Lower leg skin (tissue), 4 donors: Measurements from ENCODE around the gene TMEM63A. TPM values are rescaled to one million over a fixed set of nuclear protein-coding genes. Genes with fewer than 3 reads are reported as not detected.

Experiments used
- DNase-seq, 2 donors: peaks; one replicate each; pipeline ENCODE4 v3.0.0-alpha.2; 2019; ENCODE audit warnings: low spot score in 2 of 2
- H3K4me3 ChIP-seq: fragments of 200-600 bp; sonication (generic); 2 replicates; pipeline ENCODE4 v1.5.1; 2017; ENCODE audit warnings: mild to moderate bottlenecking, low read depth; ENCODE audit not compliant: poor library complexity, severe bottlenecking
- POLR2A ChIP-seq, 2 donors: fragments of 450-650 bp; IDR thresholded peaks; one replicate each; pipeline ENCODE4 v1.6.1; 2016 to 2017; ENCODE audit warnings: antibody characterized with exemption in 2 of 2, mild to moderate bottlenecking in 1 of 2, moderate library complexity in 1 of 2
- WGBS, 2 donors: methylation state at CpG; one replicate each; pipeline ENCODE4 v1.1.5; 2018; 5-methylcytosine and 5-hydroxymethylcytosine counted together
- intact Hi-C: fragments of 100-400 bp; cut with DNase I; formaldehyde crosslinking; loops from one replicate; pipeline ENCODE4 v1.15.0; 2023; ENCODE audit warnings: low total_unique reads
- total RNA-seq, 4 donors: library from RNA; depleted of rRNA; stranded (reverse); fragments of >200 nt; gene quantifications; one replicate each; pipeline ENCODE4 v1.1.0, GENCODE V29; 2016
- TF ChIP-seq, protein P1 (sequence below), 3 donors: fragments of 450-650 bp; IDR thresholded peaks; one replicate each; pipeline ENCODE4 v1.5.1; 2016; ENCODE audit warnings: antibody characterized with exemption in 3 of 3, mild to moderate bottlenecking in 3 of 3, moderate library complexity in 2 of 3

TMEM63A gene
- total RNA-seq, 4 donors from 2014 or later: 29.1 to 49.1 (median 42.9) TPM

DNA sequence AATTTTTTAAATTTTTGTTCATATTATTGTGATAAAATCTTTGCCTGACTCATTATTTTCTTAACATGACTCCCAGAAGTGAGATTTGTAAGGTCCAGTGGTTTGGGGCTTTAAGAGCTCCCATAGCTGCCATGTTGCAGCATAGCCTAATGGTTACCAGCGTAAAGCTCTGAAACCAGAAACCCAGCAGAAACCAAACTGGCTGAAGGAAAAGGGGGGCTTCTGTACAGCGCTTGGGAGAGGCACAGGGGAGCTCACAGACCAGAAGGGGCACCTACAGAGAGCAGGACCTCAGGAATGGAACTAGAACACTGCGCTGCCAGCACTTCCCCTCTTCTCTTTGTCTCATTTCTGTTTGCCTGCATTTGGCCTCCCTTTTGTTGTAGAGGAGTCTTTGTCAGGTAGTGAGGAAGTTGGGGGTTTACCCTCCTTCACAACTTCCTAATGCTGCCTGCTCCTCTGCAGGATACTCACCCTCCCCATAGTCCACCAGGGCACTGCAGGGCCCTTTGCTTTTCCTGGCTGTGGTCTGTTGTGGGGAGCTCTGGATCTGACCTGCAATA is 44.5 kb upstream of the TMEM63A start:
- no peak for TF ChIP-seq POLR2A (IDR thresholded peaks at IDR 0.05)
- TF ChIP-seq, protein P1, sequence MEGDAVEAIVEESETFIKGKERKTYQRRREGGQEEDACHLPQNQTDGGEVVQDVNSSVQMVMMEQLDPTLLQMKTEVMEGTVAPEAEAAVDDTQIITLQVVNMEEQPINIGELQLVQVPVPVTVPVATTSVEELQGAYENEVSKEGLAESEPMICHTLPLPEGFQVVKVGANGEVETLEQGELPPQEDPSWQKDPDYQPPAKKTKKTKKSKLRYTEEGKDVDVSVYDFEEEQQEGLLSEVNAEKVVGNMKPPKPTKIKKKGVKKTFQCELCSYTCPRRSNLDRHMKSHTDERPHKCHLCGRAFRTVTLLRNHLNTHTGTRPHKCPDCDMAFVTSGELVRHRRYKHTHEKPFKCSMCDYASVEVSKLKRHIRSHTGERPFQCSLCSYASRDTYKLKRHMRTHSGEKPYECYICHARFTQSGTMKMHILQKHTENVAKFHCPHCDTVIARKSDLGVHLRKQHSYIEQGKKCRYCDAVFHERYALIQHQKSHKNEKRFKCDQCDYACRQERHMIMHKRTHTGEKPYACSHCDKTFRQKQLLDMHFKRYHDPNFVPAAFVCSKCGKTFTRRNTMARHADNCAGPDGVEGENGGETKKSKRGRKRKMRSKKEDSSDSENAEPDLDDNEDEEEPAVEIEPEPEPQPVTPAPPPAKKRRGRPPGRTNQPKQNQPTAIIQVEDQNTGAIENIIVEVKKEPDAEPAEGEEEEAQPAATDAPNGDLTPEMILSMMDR (IDR thresholded peaks at IDR 0.05): no peak
- H3K4me3 ChIP-seq: no peak overlapping the region
- 81 to 83% methylated on average over 3 of the region's 3 CpGs for WGBS, 2 donors
- intact Hi-C loops: no loop called here
- DNase-seq: no peak

DNA sequence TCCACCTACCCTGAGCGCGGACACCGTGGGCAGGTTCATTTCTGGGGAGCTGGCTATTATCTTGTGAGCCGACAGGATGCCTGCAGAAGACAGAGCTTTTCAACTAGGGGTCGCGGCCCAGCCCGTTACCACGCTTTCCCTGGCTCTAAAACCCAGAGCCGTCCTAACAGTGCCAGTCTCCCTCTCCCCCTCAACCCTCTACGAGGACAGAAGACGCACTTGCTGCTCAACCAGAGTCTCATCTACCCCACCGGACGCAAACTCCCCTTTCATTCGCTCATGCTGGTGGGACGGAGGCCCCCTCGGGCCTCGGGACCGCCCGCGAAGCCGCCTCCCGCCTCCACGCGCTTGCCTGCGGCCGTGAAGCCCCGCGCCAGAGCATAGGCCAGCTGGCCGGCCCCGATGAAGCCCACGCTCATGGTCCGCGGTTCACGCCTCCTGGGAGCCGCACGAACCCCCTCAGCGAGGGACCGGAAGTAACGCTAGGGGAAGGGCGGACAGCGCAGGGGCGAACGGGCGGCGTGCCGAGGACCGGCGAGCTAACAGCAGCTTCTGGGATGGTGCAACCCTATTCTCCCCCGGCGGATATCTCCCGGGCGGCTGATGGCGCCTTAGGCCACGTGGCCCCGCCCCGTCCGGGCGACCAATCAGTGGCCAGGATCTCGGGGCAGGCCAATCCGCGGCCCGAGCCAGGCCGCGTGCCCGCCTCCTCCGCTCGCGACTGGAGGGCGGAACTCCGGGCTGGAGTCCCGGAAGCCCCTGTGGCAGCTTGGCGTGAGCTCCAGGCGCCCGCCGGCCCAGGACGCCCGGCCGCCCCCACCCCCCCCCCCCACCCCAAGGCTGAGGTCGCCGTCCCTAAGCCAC is 41.7 kb upstream of the TMEM63A start, which contains the start of gene PYCR2:
Gene PYCR2, minus strand, starts transcription at position 559 of the 864 bp plus-strand sequence. Its CDS starts 140 bp downstream, at position 419.
- H3K4me3 ChIP-seq: peak within 1 kb of the TSS; percentile 99
- no peak for TF ChIP-seq POLR2A (IDR thresholded peaks at IDR 0.05)
- TF ChIP-seq, protein P1 (IDR thresholded peaks at IDR 0.05): no peak
- WGBS, 2 donors: 1% methylated on average over 28 to 57 of the region's 80 CpGs
- intact Hi-C loops: no loop called here
- DNase-seq: peak; percentile 92 to 98

DNA sequence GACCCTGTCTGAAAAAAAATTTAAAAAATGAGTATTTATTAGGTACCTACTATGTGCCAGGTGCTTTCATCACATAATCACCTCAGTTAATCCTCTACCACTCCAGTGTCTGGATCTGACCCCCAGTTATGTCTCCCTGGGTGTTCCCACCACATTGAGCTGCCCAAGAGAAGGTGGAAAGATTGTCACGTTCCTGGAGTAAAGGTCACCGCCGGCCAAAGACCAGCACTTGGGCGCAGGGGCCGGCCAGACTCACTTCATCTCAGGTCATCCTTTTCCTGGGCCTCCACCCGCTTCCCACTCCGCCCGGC is 41.2 kb upstream of the TMEM63A start:
- no peak for TF ChIP-seq POLR2A (IDR thresholded peaks at IDR 0.05)
- TF ChIP-seq, protein P1 (IDR thresholded peaks at IDR 0.05): no peak
- DNase-seq: no peak
- intact Hi-C loops: no loop called here
- WGBS, 2 donors: 2 to 4% methylated on average over 8 of the region's 8 CpGs
- peak overlapping the region; percentile 99 for H3K4me3 ChIP-seq

DNA sequence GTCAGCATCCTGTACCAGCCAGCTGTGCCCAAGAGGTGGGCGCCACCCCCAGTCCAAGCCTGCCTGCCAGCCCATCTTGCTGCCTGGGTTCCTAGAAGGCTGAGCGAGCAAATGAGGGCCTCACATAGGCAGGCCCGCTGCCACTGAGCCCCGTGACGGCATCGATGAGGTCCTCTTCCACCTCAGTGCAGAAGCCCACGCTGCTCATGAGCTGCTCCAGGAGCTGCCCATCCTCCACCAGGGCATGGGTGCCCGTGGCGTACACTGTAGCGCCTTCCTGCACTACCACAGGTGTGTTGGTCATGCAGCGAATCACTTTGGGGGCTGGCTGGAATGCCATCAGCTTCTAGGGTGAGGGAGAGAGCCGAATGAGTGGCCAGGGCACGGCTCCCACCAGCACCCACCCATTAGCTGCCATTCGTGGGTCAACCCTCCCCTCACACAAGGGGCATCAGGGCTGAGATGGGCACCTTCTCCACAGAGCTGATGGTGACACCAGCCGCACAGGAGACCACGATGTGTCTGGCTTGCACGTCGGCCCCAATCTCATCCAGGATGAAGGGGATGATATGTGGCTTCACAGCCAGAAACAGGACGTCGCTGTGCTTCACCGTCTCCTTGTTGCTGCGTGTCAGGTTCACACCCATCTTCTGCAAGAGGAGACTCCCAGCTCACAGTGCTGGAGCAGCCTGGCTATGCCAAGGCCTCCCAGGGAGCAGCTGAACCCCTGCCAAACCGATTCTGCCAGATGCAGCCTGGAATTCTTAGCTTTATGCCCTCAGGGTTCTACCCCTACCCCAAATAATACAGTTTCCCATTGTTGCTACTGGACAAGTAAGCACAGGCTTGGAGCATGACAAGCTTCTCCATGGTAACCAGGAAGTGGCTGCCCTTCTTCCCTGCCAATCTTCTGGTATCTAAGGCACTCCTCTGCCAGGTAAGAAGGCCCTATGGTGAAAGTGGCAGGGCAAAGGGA is 39.8 kb upstream of the TMEM63A start:
- intact Hi-C loops: no loop called here
- WGBS, 2 donors: 60 to 63% methylated on average over 16 to 18 of the region's 23 CpGs
- peak; percentile 44 to 88 for DNase-seq
- TF ChIP-seq, protein P1 (IDR thresholded peaks at IDR 0.05): no peak
- TF ChIP-seq POLR2A (IDR thresholded peaks at IDR 0.05): no peak
- H3K4me3 ChIP-seq: no peak overlapping the region

DNA sequence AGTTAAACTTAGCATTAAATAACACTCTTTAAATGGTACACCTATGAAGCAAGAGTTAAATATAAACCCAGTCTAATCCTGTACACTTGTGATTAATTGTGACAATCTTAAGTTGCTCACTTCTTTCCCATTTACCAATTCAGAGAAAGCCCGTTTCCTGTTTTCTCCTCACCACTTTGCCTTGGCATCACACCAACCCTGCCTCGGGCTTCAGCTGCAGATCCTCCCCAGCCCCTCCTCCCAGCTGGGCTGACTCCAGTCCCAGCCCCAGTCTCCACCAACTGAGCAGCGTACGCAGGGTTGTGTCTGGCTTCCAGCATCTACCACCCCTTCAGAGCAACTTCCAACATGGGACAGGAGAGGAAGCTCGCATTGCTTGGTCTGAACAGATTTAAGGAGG is 37.7 kb upstream of the TMEM63A start:
- peak; percentile 62 to 92 for DNase-seq
- intact Hi-C loops: no loop called here
- 16 to 18% methylated on average over 5 of the region's 5 CpGs for WGBS, 2 donors

More for the DNA sequence above, 37.7 kb upstream of the TMEM63A start:
- TF ChIP-seq POLR2A (IDR thresholded peaks at IDR 0.05): no peak
- TF ChIP-seq, protein P1 (IDR thresholded peaks at IDR 0.05): no peak
- no peak overlapping the region for H3K4me3 ChIP-seq
